H1 (cell line): ENCODE data around the gene MDFI. TPM values are rescaled to one million over a fixed set of nuclear protein-coding genes. Genes with fewer than 3 reads are reported as not detected.
A peak's percentile ranks its signal among the peaks of the same experiment; 100 is the strongest.

ENCODE experiments used
- ATF2 ChIP-seq: IDR thresholded peaks from 2 replicates; pipeline ENCODE4 v1.6.1; 2012; ENCODE audit warnings: low read length, inconsistent platforms
- ATF3 ChIP-seq: IDR thresholded peaks from 2 replicates; pipeline ENCODE4 v1.6.1; 2011; ENCODE audit warnings: low read depth, mild to moderate bottlenecking, low read length; ENCODE audit not compliant: insufficient read depth
- CHD1 ChIP-seq: IDR thresholded peaks from 2 replicates; pipeline ENCODE4 v1.6.1; 2012; ENCODE audit warnings: low read depth, low read length, improper control_type of control experiment
- CHD2 ChIP-seq: IDR thresholded peaks from 2 replicates; pipeline ENCODE4 v1.6.1; 2012; ENCODE audit warnings: low read length, improper control_type of control experiment
- CTBP2 ChIP-seq: IDR thresholded peaks from 2 replicates; pipeline ENCODE4 v1.7.0; 2011; ENCODE audit warnings: borderline replicate concordance, mild to moderate bottlenecking, moderate library complexity, mixed read lengths, low read length; ENCODE audit not compliant: insufficient read depth, insufficient read length
- EGR1 ChIP-seq: IDR thresholded peaks from 2 replicates; pipeline ENCODE4 v1.6.1; 2011; ENCODE audit warnings: low read depth, low read length, borderline replicate concordance
- EZH2 ChIP-seq: fragments of 200-600 bp; sonication (generic); IDR thresholded peaks from 2 replicates; pipeline ENCODE4 v1.7.1; 2012; ENCODE audit warnings: low read depth, mild to moderate bottlenecking, moderate library complexity, low read length, inconsistent platforms; ENCODE audit not compliant: severe bottlenecking
- JUND ChIP-seq: IDR thresholded peaks from 2 replicates; pipeline ENCODE4 v1.6.1; 2011; ENCODE audit warnings: mild to moderate bottlenecking, improper control_type of control experiment, low read length
- KDM1A ChIP-seq: fragments of 200-600, 300-600 bp; sonication (generic); IDR thresholded peaks from 2 replicates; pipeline ENCODE4 v1.7.1; 2016; ENCODE audit warnings: mild to moderate bottlenecking, low read length, borderline replicate concordance
- NRF1 ChIP-seq: IDR thresholded peaks from 2 replicates; pipeline ENCODE4 v1.6.1; 2011; ENCODE audit warnings: mild to moderate bottlenecking, low read depth, low read length, improper control_type of control experiment
- RAD21 ChIP-seq, 2 experiments: IDR thresholded peaks in 1 of 2; conservative IDR thresholded peaks in 1 of 2; 2 replicates each; pipeline ENCODE4 v1.6.1; 2011; ENCODE audit warnings: low read depth in 2 of 2, low read length in 2 of 2, improper control_type of control experiment in 1 of 2, inconsistent platforms in 1 of 2, mild to moderate bottlenecking in 1 of 2, moderate library complexity in 1 of 2
- SIN3A ChIP-seq, 2 experiments: IDR thresholded peaks in 1 of 2; conservative IDR thresholded peaks in 1 of 2; 2 replicates each; pipeline ENCODE4 v1.6.1; 2011 to 2012; ENCODE audit warnings: low read length in 2 of 2, improper control_type of control experiment in 1 of 2, low read depth in 1 of 2, mild to moderate bottlenecking in 1 of 2
- SP1 ChIP-seq: IDR thresholded peaks from 2 replicates; pipeline ENCODE4 v1.6.1; 2011; ENCODE audit warnings: low read depth, low read length
- SP4 ChIP-seq: IDR thresholded peaks from 2 replicates; pipeline ENCODE4 v1.6.1; 2012; ENCODE audit warnings: low read length, inconsistent platforms
- TAF7 ChIP-seq: optimal IDR thresholded peaks from 2 replicates; pipeline ENCODE3; 2011; ENCODE audit warnings: low read depth, mild to moderate bottlenecking, inconsistent platforms, low read length, moderate library complexity, borderline replicate concordance
- YY1 ChIP-seq: IDR thresholded peaks from 2 replicates; pipeline ENCODE4 v1.6.1; 2011; ENCODE audit warnings: low read depth, mild to moderate bottlenecking, low read length
- ZNF274 ChIP-seq: IDR thresholded peaks from 2 replicates; pipeline ENCODE4 v1.7.0; 2012; ENCODE audit warnings: low read length, borderline replicate concordance; ENCODE audit errors: extremely low read depth
- polyA plus RNA-seq, 7 experiments: library from polyadenylated mRNA; depleted of rRNA in 3 of 7; stranded (reverse) in 5 of 7; unstranded in 2 of 7; fragments of >200 nt in 5 of 7; fragments of 200-250 nt in 2 of 7; gene quantifications; 1 replicate in 5 of 7; 2 replicates in 1 of 7; 4 replicates in 1 of 7; pipeline versions ENCODE4 v1.2.1 to v1.2.3, GENCODE V29; 2011 to 2013; ENCODE audit warnings: missing spikeins in 2 of 7, mixed read lengths in 2 of 7
- total RNA-seq: library from RNA; stranded (reverse); fragmentation: NEBNext Ultra II Directional; extraction: Animal tissue kit (Norgen Biotek cat#: 25700); gene quantifications from 2 replicates; pipeline ENCODE4 v1.2.1, GENCODE V29; 2021

The MDFI gene
- total and polyA plus RNA-seq, 2 of the 8 experiments (the other 6 are each of a cell fraction or from before 2014, with no cell fraction given), result 41.0 to 65.6 TPM

- TF ChIP-seq ATF3 (peak; percentile 22; the same call in 1 of the 2 replicates), NRF1 (no peak), ZNF274 (no peak), ATF2 (peak; percentile 98), RAD21 (IDR thresholded peaks at IDR 0.05 in 1 of 2, conservative IDR thresholded peaks at IDR 0.05 in 1 of 2; ENCODE audit: low read depth in 2 of 2, low read length in 2 of 2) (peak; percentile 95 to 96), JUND (peak; percentile 34; the same call in 1 of the 2 replicates), SIN3A (conservative IDR thresholded peaks at IDR 0.05 in 1 of 2, IDR thresholded peaks at IDR 0.05 in 1 of 2; ENCODE audit: low read depth in 1 of 2, low read length in 2 of 2) (0 out of 4 replicates have a peak, but pooled peaks of 1 of the 2 experiments have one; percentile 40), YY1 (0 out of 2 replicates have a peak, but pooled peaks have one; percentile 16), EZH2 (no peak), TAF7 (no peak), SP1 (no peak), KDM1A (peak; percentile 54; the same call in 1 of the 2 replicates), CTBP2 (no peak), SP4 (peak; percentile 53; the same call in 1 of the 2 replicates), CHD2 (no peak), EGR1 (no peak), CHD1 (no peak)
- TF ChIP-seq, all 59 proteins: peak for 11
These were observed 46.3 kb upstream of the MDFI start (continued) for GRCh38 chr6:41591859-41592502.
